CD14-positive monocyte (primary cell): Measurements from ENCODE around the gene KCNIP3. TPM values are rescaled to one million over a fixed set of nuclear protein-coding genes. Genes with fewer than 3 reads are reported as not detected.

Source experiments
- DNase-seq, 3 donors: peaks; one replicate each; pipeline ENCODE4 v3.0.0-alpha.2; 2011 to 2022
- H2AFZ ChIP-seq: 2 replicates; pipeline ENCODE4 v1.6.0; 2012; ENCODE audit warnings: mild to moderate bottlenecking, low read depth, low read length, inconsistent platforms; ENCODE audit not compliant: insufficient read depth, poor library complexity, severe bottlenecking
- H3K27ac ChIP-seq, 2 donors: 1 replicate in 1 of 2; 2 replicates in 1 of 2; pipeline ENCODE4 v1.5.1; 2012 to 2013; ENCODE audit warnings: low read length in 2 of 2, control low read depth in 1 of 2, inconsistent platforms in 1 of 2, low read depth in 1 of 2, mild to moderate bottlenecking in 1 of 2
- H3K27me3 ChIP-seq, 2 donors: one replicate each; pipeline versions ENCODE4 v1.6.0 to v1.6.1; 2011 to 2013; ENCODE audit warnings: low read length in 2 of 2; ENCODE audit not compliant: control insufficient read depth in 2 of 2, insufficient read depth in 2 of 2
- H3K36me3 ChIP-seq, 2 donors: replicated peaks in 1 of 2; 1 replicate in 1 of 2; 2 replicates in 1 of 2; pipeline versions ENCODE4 v1.5.1 to v1.6.1; 2012 to 2013; ENCODE audit warnings: low read length in 2 of 2, control low read depth in 1 of 2, inconsistent platforms in 1 of 2, mild to moderate bottlenecking in 1 of 2; ENCODE audit not compliant: insufficient read depth in 2 of 2, control insufficient read depth in 1 of 2
- H3K4me1 ChIP-seq, 2 donors: 1 replicate in 1 of 2; 2 replicates in 1 of 2; pipeline versions ENCODE4 v1.5.1 to v1.6.1; 2012 to 2013; ENCODE audit warnings: low read length in 2 of 2, control low read depth in 1 of 2, inconsistent platforms in 1 of 2, mild to moderate bottlenecking in 1 of 2, moderate library complexity in 1 of 2; ENCODE audit not compliant: insufficient read depth in 2 of 2, control insufficient read depth in 1 of 2
- H3K4me2 ChIP-seq: replicated peaks from 2 replicates; pipeline ENCODE3; 2012; ENCODE audit warnings: low read length, moderate library complexity, mild to moderate bottlenecking; ENCODE audit not compliant: poor library complexity, severe bottlenecking; ENCODE audit errors: extremely low read depth
- H3K4me3 ChIP-seq, 3 experiments: fragments of 200-600 bp in 1 of 3; sonication (generic) in 1 of 3; replicated peaks in 1 of 3; 1 replicate in 2 of 3; 2 replicates in 1 of 3; pipeline ENCODE4 v1.5.1; 2011 to 2013; ENCODE audit warnings: low read length in 3 of 3, mild to moderate bottlenecking in 3 of 3, control low read depth in 2 of 3, low read depth in 2 of 3, inconsistent platforms in 1 of 3, moderate library complexity in 1 of 3
- H3K79me2 ChIP-seq: 2 replicates; pipeline ENCODE4 v1.6.0; 2012; ENCODE audit warnings: mild to moderate bottlenecking, control low read depth, inconsistent platforms, low read length, moderate library complexity; ENCODE audit not compliant: insufficient read depth
- H3K9ac ChIP-seq: 2 replicates; pipeline ENCODE4 v1.6.0; 2017; ENCODE audit warnings: low read length, mild to moderate bottlenecking; ENCODE audit not compliant: insufficient read depth, poor library complexity, severe bottlenecking
- H3K9me3 ChIP-seq, 2 donors: replicated peaks in 1 of 2; 1 replicate in 1 of 2; 2 replicates in 1 of 2; pipeline versions ENCODE4 v1.5.1 to v1.6.1; 2012 to 2013; ENCODE audit warnings: low read length in 2 of 2, control low read depth in 1 of 2; ENCODE audit not compliant: control insufficient read depth in 1 of 2, insufficient read depth in 1 of 2
- H4K20me1 ChIP-seq: 2 replicates; pipeline ENCODE4 v1.6.0; 2012; ENCODE audit warnings: mild to moderate bottlenecking, low read length, control low read depth, moderate library complexity; ENCODE audit not compliant: insufficient read depth
- H3K27ac Mint-ChIP-seq, 7 donors: one replicate each; pipeline ENCODE4 v1.8.0; 2020; ENCODE audit warnings: mild to moderate bottlenecking in 7 of 7, mixed read lengths in 7 of 7, moderate library complexity in 6 of 7, inconsistent platforms in 2 of 7
- H3K27me3 Mint-ChIP-seq, 3 donors: one replicate each; pipeline ENCODE4 v1.8.0; 2021 to 2022; ENCODE audit warnings: low read depth in 3 of 3, mild to moderate bottlenecking in 3 of 3, mixed read lengths in 3 of 3, moderate library complexity in 3 of 3, inconsistent platforms in 1 of 3
- H3K36me3 Mint-ChIP-seq, 2 donors: one replicate each; pipeline ENCODE4 v1.8.0; 2020; ENCODE audit warnings: mixed read lengths in 2 of 2, inconsistent platforms in 1 of 2, mild to moderate bottlenecking in 1 of 2
- H3K4me1 Mint-ChIP-seq: one replicate; pipeline ENCODE4 v1.8.0; 2020; ENCODE audit warnings: mild to moderate bottlenecking, mixed read lengths
- H3K4me3 Mint-ChIP-seq, 2 donors: one replicate each; pipeline ENCODE4 v1.8.0; 2020; ENCODE audit warnings: mild to moderate bottlenecking in 2 of 2, mixed read lengths in 2 of 2, moderate library complexity in 1 of 2
- H3K9me3 Mint-ChIP-seq, 7 donors: one replicate each; pipeline ENCODE4 v1.8.0; 2020 to 2022; ENCODE audit warnings: mixed read lengths in 7 of 7, mild to moderate bottlenecking in 6 of 7, moderate library complexity in 6 of 7, inconsistent platforms in 2 of 7
- CTCF ChIP-seq: fragments of 200-600 bp; IDR thresholded peaks from one replicate; pipeline ENCODE4 v1.8.0; 2022; ENCODE audit warnings: antibody characterized with exemption, mild to moderate bottlenecking
- WGBS: methylation state at CpG from one replicate; pipeline ENCODE4 v1.1.5; 2013; ENCODE audit warnings: missing lambda C conversion rate; ENCODE audit not compliant: insufficient coverage; 5-methylcytosine and 5-hydroxymethylcytosine counted together
- intact Hi-C, 2 donors: fragments of 100-400 bp; cut with micrococcal nuclease; formaldehyde crosslinking; loops; one replicate each; pipeline versions ENCODE4 v1.15.0 to v1.15.1; 2023
- polyA plus RNA-seq, 3 donors: library from polyadenylated mRNA; depleted of rRNA in 1 of 3; unstranded in 2 of 3; stranded (reverse) in 1 of 3; fragments of 300-500 nt in 2 of 3; fragments of >200 nt in 1 of 3; fragmentation: Illumina TruSeq in 2 of 3; gene quantifications; 1 replicate in 2 of 3; 2 replicates in 1 of 3; pipeline ENCODE4 v1.2.3, GENCODE V29; 2012 to 2021

KCNIP3 gene
- polyA plus RNA-seq, 3 donors, result not detected

GRCh38 chr2:95345563-95346230 is 48.5 kb downstream of the KCNIP3 start:
- intact Hi-C loops, result no loop called here
- Histone ChIP-seq H4K20me1 (no peaks in the 10 kb centered on the region), H2AFZ (peak overlapping the region; percentile 81), H3K9ac (peak overlapping the region; percentile 42), H3K27ac (no peak overlapping the region), H3K4me3 (peak overlapping the region; percentile 13 to 77 (median 42)), H3K4me1 (peaks cover 8 to 12% of the 10 kb centered on the region in 2 donors), H3K79me2 (no peaks in the 10 kb centered on the region), H3K4me2 (peak overlapping the region; percentile 87), H3K27me3 (peaks cover 8 to 38% of the 10 kb centered on the region in 2 donors), H3K9me3 (no peaks in the 10 kb centered on the region), H3K36me3 (no peaks in the 10 kb centered on the region)
- no peak overlapping the region for H3K27ac Mint-ChIP-seq
- WGBS, result under 1% methylated on average over 65 of the region's 65 CpGs
- peak overlapping the region; percentile 80 to 92 for H3K4me3 Mint-ChIP-seq
- peaks cover 6% of the 10 kb centered on the region for H3K4me1 Mint-ChIP-seq
- H3K9me3 Mint-ChIP-seq, result peaks cover 0 to 8% (median 1%) of the 10 kb centered on the region in 7 donors
- DNase-seq, result peak; percentile 7 to 30 (median 24)
- no peaks in the 10 kb centered on the region for H3K36me3 Mint-ChIP-seq
- TF ChIP-seq CTCF, result peak; percentile 86
- H3K27me3 Mint-ChIP-seq, result peaks cover 42 to 64% (median 45%) of the 10 kb centered on the region in 3 donors

- Mint-ChIP-seq H3K4me1 (peaks cover 6% of the 10 kb centered on the region), H3K4me3 (no peak overlapping the region), H3K27me3 (peaks cover 42 to 66% (median 48%) of the 10 kb centered on the region in 3 donors), H3K27ac (no peak overlapping the region), H3K9me3 (peaks cover 0 to 8% (median 1%) of the 10 kb centered on the region in 7 donors), H3K36me3 (no peaks in the 10 kb centered on the region)
- WGBS, result under 1% methylated on average over 88 of the region's 88 CpGs
- no peak for DNase-seq
- Histone ChIP-seq H2AFZ (peak overlapping the region; percentile 81), H3K36me3 (no peaks in the 10 kb centered on the region), H3K4me3 (peak overlapping the region in 1 of 3 experiments; percentile 77), H3K79me2 (no peaks in the 10 kb centered on the region), H4K20me1 (no peaks in the 10 kb centered on the region), H3K9me3 (no peaks in the 10 kb centered on the region), H3K9ac (peak overlapping the region; percentile 42), H3K27ac (no peak overlapping the region), H3K27me3 (peaks cover 8 to 38% of the 10 kb centered on the region in 2 donors), H3K4me1 (peaks cover 8 to 12% of the 10 kb centered on the region in 2 donors), H3K4me2 (peak overlapping the region; percentile 87)
- intact Hi-C loops, result no loop called here
- TF ChIP-seq CTCF, result no peak
Measured at GRCh38 chr2:95346231-95346737, 49.1 kb downstream of the KCNIP3 start.
